Measurements from ENCODE around the gene ADCY2.

The ADCY2 gene

DNA sequence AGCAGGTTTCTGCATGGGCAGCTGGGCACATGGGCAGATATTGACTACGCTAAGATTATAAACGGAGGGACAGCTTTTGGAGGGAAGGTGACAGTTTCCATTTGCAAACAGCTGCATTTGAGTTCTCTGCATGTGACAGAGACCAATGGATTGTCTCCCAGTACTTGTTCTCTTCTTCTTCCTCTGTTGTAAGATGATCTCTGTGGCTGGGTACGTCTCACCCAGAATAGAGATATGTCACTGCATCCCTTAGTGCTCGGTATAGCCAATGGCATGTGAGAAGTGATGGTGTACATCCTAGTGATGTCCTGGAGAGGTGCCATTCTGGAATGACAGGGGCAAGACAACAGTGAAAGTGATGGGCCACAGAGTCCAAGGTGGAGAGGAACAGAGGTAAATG, 283.7 kb downstream of the ADCY2 start:
- H3K4me3 Mint-ChIP-seq: no peak overlapping the region
- no peaks in the 10 kb centered on the region for H3K36me3 Mint-ChIP-seq (ENCODE audit: low read depth)
- no peak overlapping the region for H3K27ac Mint-ChIP-seq
- H3K9me3 Mint-ChIP-seq: no peaks in the 10 kb centered on the region
- no peak for DNase-seq
- H3K4me1 Mint-ChIP-seq: no peaks in the 10 kb centered on the region
- ATAC-seq: no peak
- no peaks in the 10 kb centered on the region for H3K27me3 Mint-ChIP-seq

GRCh38 chr5:7680260-7680659, 284.3 kb downstream of the ADCY2 start:
- no peaks in the 10 kb centered on the region for H3K36me3 Mint-ChIP-seq (ENCODE audit: low read depth)
- DNase-seq (no peak), ATAC-seq (no peak)
- H3K27me3 Mint-ChIP-seq: no peaks in the 10 kb centered on the region
- H3K9me3 Mint-ChIP-seq: no peaks in the 10 kb centered on the region
- no peak overlapping the region for H3K4me3 Mint-ChIP-seq
- H3K27ac Mint-ChIP-seq: no peak overlapping the region
- H3K4me1 Mint-ChIP-seq: no peaks in the 10 kb centered on the region

DNA sequence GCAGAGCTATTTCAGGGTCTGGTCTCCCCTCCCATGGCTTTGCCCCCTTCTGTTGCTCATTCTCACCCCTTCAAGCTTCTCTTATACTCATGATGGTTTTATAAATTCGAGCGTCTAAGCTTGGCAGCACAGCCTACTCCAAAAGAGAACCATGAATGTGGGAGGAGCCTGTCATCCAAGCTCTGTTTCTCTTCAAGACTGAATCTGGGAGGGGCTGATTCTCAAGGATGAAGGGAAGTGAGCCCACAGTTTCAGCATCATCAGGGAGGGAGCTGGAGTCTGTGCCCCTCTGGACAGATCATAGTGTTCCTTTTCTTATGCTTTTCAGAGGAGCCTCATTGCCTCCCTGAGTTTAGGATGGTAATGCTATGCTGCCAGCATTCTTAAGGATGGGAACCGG, 286.4 kb downstream of the ADCY2 start:
- Mint-ChIP-seq H3K4me1 (no peaks in the 10 kb centered on the region), H3K9me3 (no peaks in the 10 kb centered on the region), H3K27ac (no peak overlapping the region), H3K27me3 (peaks cover 2% of the 10 kb centered on the region), H3K36me3 (ENCODE audit: low read depth) (no peaks in the 10 kb centered on the region), H3K4me3 (no peak overlapping the region)
- no peak for ATAC-seq
- no peak for DNase-seq

DNA sequence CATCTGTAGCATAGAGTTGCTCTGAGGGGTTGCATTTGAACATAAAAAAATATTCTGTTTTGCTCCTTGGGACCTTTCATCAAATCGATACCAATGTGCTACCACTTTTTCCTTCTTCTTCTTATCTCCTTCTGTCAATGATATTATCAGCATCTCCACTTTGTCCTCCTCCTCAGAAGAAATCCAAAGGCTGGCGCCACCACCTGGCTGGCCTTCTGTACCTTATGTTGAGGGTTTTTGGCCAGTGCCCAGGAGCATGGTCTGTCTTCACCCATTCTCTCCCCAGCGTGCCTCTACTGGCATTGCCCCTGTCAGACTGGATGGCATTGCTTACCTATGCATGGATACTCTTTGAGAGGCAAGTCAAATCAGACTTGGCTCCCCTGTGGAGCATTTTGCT, 287.8 kb downstream of the ADCY2 start:
- ATAC-seq: no peak
- Mint-ChIP-seq H3K27me3 (peaks cover 4% of the 10 kb centered on the region), H3K9me3 (no peaks in the 10 kb centered on the region), H3K4me3 (no peak overlapping the region), H3K4me1 (no peaks in the 10 kb centered on the region), H3K27ac (no peak overlapping the region), H3K36me3 (ENCODE audit: low read depth) (no peaks in the 10 kb centered on the region)
- no peak for DNase-seq

DNA sequence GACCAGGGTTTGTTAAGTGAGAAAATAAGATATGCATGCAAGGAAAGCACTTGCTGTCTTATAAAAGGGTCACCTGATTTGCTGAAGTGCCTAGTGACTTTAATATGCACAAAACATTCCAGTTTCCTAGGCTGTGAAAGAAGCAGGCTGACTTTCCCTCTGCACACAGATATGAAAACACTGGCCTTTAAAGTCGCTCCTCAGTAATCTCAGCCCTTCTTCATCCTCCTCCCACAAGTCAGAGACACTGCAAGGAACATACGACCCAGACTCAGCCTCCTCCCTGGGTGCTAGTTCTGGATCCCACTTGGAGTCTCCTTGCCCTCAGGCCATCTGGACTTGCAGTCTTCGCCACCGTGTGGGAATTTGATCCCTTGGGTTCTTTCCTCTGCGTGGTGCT, 288.9 kb downstream of the ADCY2 start:
- H3K27me3 Mint-ChIP-seq: peaks cover 4% of the 10 kb centered on the region
- H3K36me3 Mint-ChIP-seq (ENCODE audit: low read depth): no peaks in the 10 kb centered on the region
- ATAC-seq (no peak), DNase-seq (no peak)
- no peak overlapping the region for H3K4me3 Mint-ChIP-seq
- H3K27ac Mint-ChIP-seq: no peak overlapping the region
- no peaks in the 10 kb centered on the region for H3K9me3 Mint-ChIP-seq
- no peaks in the 10 kb centered on the region for H3K4me1 Mint-ChIP-seq

DNA sequence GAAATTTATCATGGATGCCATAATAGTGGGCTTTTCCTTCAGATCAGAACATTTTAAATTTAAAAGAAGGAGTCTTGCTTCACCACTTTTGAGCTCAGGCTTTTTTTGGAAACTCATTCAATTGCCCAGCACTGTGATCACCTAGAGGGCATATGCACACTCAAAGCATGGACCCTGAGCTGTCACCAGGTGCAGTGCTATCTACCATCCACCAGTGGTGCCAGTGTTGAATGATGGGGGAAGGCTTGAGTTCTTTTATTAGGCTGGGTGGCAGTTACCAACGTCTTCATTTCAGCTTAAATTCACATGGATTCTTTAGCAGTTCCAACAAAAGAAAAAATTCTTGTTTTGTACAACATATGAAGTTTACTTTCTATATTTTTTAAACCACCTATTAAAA, 290.9 kb downstream of the ADCY2 start:
- DNase-seq (no peak), ATAC-seq (no peak)
- no peaks in the 10 kb centered on the region for H3K9me3 Mint-ChIP-seq
- H3K27me3 Mint-ChIP-seq: peaks cover 4% of the 10 kb centered on the region
- no peak overlapping the region for H3K4me3 Mint-ChIP-seq
- H3K36me3 Mint-ChIP-seq (ENCODE audit: low read depth): no peaks in the 10 kb centered on the region
- no peaks in the 10 kb centered on the region for H3K4me1 Mint-ChIP-seq
- no peak overlapping the region for H3K27ac Mint-ChIP-seq

- H3K36me3 Mint-ChIP-seq (ENCODE audit: low read depth): no peaks in the 10 kb centered on the region
- ATAC-seq (no peak), DNase-seq (no peak)
- peaks cover 4% of the 10 kb centered on the region for H3K27me3 Mint-ChIP-seq
- H3K9me3 Mint-ChIP-seq: peaks cover 4% of the 10 kb centered on the region
- no peaks in the 10 kb centered on the region for H3K4me1 Mint-ChIP-seq
- H3K4me3 Mint-ChIP-seq: no peak overlapping the region
- no peak overlapping the region for H3K27ac Mint-ChIP-seq
Observed at GRCh38 chr5:7690557-7690956, 294.6 kb downstream of the ADCY2 start.

GRCh38 chr5:7705261-7705660, 309.3 kb downstream of the ADCY2 start:
- ATAC-seq (no peak), DNase-seq (no peak)
- Mint-ChIP-seq H3K36me3 (ENCODE audit: low read depth) (no peaks in the 10 kb centered on the region), H3K9me3 (no peaks in the 10 kb centered on the region), H3K4me3 (no peak overlapping the region), H3K27me3 (peaks cover 3% of the 10 kb centered on the region), H3K4me1 (no peaks in the 10 kb centered on the region), H3K27ac (no peak overlapping the region)

DNA sequence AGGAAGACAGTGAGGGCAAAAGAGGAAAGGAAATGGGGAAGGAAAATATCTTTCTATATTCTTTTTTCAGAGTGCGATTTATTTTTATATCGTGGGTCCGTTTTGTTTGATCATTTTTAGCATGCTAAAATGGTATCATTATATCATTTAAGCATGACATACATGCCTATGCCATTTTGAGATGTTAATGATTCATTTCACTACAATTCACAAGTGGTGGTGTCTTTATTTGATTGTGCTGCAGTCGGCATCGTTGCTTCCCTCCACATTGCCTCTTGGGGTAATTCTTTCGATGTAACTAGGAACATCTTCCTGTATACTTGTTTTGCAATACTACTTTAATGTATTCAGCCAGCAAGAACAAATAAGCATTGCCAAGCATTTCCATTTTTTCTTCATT, 309.8 kb downstream of the ADCY2 start:
- Mint-ChIP-seq H3K4me3 (no peak overlapping the region), H3K9me3 (no peaks in the 10 kb centered on the region), H3K36me3 (ENCODE audit: low read depth) (no peaks in the 10 kb centered on the region), H3K27ac (no peak overlapping the region), H3K27me3 (peaks cover 3% of the 10 kb centered on the region), H3K4me1 (no peaks in the 10 kb centered on the region)
- DNase-seq: no peak
- no peak for ATAC-seq

GRCh38 chr5:7706256-7706655, 310.3 kb downstream of the ADCY2 start:
- no peak for DNase-seq

DNA sequence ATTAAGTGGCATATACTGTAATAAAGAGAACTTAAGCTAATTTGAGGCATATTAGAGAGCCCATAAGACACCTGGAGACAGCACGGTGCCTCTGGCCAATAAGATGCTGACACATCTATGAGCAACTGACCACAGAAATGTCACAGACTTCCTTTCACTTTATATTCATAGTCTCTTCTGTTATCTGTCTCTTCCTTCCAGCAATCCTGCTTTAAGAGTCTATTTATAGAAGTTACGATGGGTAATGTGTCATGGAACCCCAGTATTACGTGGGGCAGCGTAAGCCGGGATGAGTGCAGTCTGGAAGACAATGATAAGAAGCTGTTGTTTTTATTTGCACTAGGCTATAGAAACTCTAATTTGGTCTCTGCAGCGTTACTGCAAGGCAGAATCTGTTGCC, 318.2 kb downstream of the ADCY2 start:
- DNase-seq (no peak), ATAC-seq (no peak)
- peaks cover 2% of the 10 kb centered on the region for H3K27me3 Mint-ChIP-seq
- H3K27ac Mint-ChIP-seq: no peak overlapping the region
- H3K4me3 Mint-ChIP-seq: no peak overlapping the region
- H3K36me3 Mint-ChIP-seq (ENCODE audit: low read depth): no peaks in the 10 kb centered on the region
- no peaks in the 10 kb centered on the region for H3K4me1 Mint-ChIP-seq
- no peaks in the 10 kb centered on the region for H3K9me3 Mint-ChIP-seq

More at GRCh38 chr5:7706256-7706655, 310.3 kb downstream of the ADCY2 start:
- ATAC-seq: no peak
- Mint-ChIP-seq H3K27ac (no peak overlapping the region), H3K4me1 (no peaks in the 10 kb centered on the region), H3K27me3 (peaks cover 3% of the 10 kb centered on the region), H3K36me3 (ENCODE audit: low read depth) (no peaks in the 10 kb centered on the region), H3K4me3 (no peak overlapping the region), H3K9me3 (no peaks in the 10 kb centered on the region)

- no peak overlapping the region for H3K27ac Mint-ChIP-seq
Observed at GRCh38 chr5:7714697-7715096, 318.8 kb downstream of the ADCY2 start.

GRCh38 chr5:7717691-7718090, 321.8 kb downstream of the ADCY2 start:
- H3K9me3 Mint-ChIP-seq: peaks cover 8% of the 10 kb centered on the region
- DNase-seq: no peak
- no peak overlapping the region for H3K4me3 Mint-ChIP-seq
- H3K27me3 Mint-ChIP-seq: peaks cover 2% of the 10 kb centered on the region
- no peak for ATAC-seq
- H3K4me1 Mint-ChIP-seq: no peaks in the 10 kb centered on the region
- no peaks in the 10 kb centered on the region for H3K36me3 Mint-ChIP-seq (ENCODE audit: low read depth)
- H3K27ac Mint-ChIP-seq: no peak overlapping the region

More at GRCh38 chr5:7714697-7715096, 318.8 kb downstream of the ADCY2 start:
- Mint-ChIP-seq H3K4me1 (no peaks in the 10 kb centered on the region), H3K4me3 (no peak overlapping the region), H3K27me3 (peaks cover 2% of the 10 kb centered on the region), H3K36me3 (ENCODE audit: low read depth) (no peaks in the 10 kb centered on the region), H3K9me3 (no peaks in the 10 kb centered on the region)
- ATAC-seq (no peak), DNase-seq (no peak)

DNA sequence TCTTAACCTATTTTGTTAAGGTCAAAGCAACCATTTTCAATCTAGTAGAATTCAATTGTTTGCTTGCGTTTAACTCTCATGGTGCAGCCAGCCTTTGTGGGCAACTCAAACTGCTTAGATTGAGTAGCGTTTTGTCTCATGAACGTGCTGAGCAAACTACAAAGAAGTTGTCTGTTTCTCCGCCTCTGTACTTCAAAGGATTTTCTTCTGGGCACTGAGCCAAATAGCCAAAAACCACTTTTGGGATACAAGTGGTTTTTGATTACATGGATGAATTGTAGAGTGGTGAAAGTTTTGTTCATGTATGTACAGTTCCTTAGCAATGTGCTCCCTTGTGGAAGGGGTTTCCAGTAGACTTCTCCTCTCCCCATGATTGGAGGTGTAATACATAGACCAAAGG, 332.1 kb downstream of the ADCY2 start:
- Mint-ChIP-seq H3K4me1 (no peaks in the 10 kb centered on the region), H3K27me3 (peaks cover 2% of the 10 kb centered on the region), H3K36me3 (ENCODE audit: low read depth) (no peaks in the 10 kb centered on the region), H3K27ac (no peak overlapping the region), H3K9me3 (peaks cover 5% of the 10 kb centered on the region), H3K4me3 (no peak overlapping the region)
- ATAC-seq (no peak), DNase-seq (no peak)

- no peaks in the 10 kb centered on the region for H3K36me3 Mint-ChIP-seq (ENCODE audit: low read depth)
- no peak overlapping the region for H3K4me3 Mint-ChIP-seq
- peaks cover 6% of the 10 kb centered on the region for H3K27me3 Mint-ChIP-seq
- H3K9me3 Mint-ChIP-seq: no peaks in the 10 kb centered on the region
- H3K27ac Mint-ChIP-seq: no peak overlapping the region
- DNase-seq (no peak), ATAC-seq (no peak)
- H3K4me1 Mint-ChIP-seq: no peaks in the 10 kb centered on the region
Observed at GRCh38 chr5:7741415-7742065, 345.6 kb downstream of the ADCY2 start.

DNA sequence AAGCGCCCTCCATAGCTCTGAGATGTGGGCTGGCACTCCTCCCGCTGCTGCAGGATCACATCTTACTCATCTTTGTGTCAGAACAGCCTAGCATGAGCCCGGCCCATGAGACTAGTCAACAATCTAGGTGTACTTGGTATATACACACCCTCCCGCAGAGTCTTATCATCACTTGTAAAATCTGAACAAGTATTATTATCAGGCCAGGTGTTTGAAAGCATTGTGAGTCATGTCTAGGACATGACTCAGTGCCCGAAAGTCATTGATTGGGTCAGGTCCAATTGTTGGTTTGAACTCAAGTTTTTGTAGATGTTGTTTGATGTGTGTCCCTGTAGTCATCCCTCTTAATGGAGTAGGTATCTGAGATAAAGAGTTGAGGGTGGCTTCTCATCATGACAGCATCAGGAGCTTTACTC, 346.3 kb downstream of the ADCY2 start:
- H3K36me3 Mint-ChIP-seq (ENCODE audit: low read depth): no peaks in the 10 kb centered on the region
- H3K27me3 Mint-ChIP-seq: peaks cover 9% of the 10 kb centered on the region
- no peaks in the 10 kb centered on the region for H3K4me1 Mint-ChIP-seq
- H3K9me3 Mint-ChIP-seq: no peaks in the 10 kb centered on the region
- DNase-seq: no peak
- ATAC-seq: no peak
- no peak overlapping the region for H3K27ac Mint-ChIP-seq
- H3K4me3 Mint-ChIP-seq: no peak overlapping the region
